Gastrocnemius medialis (tissue), 4 donors: ENCODE measurements around the gene SLC12A7. TPM values are rescaled to one million over a fixed set of nuclear protein-coding genes. Genes with fewer than 3 reads are reported as not detected.

ENCODE experiments used
- ATAC-seq, 2 donors: fragments of 150-250 bp; one replicate each; pipeline ENCODE4 v1.9.1; 2016
- DNase-seq, 2 donors: peaks; one replicate each; pipeline ENCODE4 v3.0.0-alpha.2; 2019
- H3K27ac ChIP-seq, 4 donors: fragments of 200-600 bp; sonication (generic); 1 replicate in 1 of 4; 2 replicates in 3 of 4; pipeline ENCODE4 v1.5.1; 2016 to 2018; ENCODE audit warnings: mild to moderate bottlenecking in 2 of 4, moderate library complexity in 1 of 4
- H3K27me3 ChIP-seq, 3 donors: fragments of 200-600 bp; sonication (generic) in 2 of 3; 1 replicate in 1 of 3; 2 replicates in 2 of 3; pipeline versions ENCODE4 v1.5.1 to v1.6.0; 2016 to 2019; ENCODE audit warnings: mild to moderate bottlenecking in 1 of 3, moderate library complexity in 1 of 3
- H3K36me3 ChIP-seq, 2 donors: fragments of 200-600 bp; sonication (generic) in 1 of 2; one replicate each; pipeline ENCODE4 v1.5.1; 2017 to 2018
- H3K4me1 ChIP-seq, 2 donors: fragments of 200-600 bp; sonication (generic) in 1 of 2; one replicate each; pipeline ENCODE4 v1.5.1; 2016 to 2017; ENCODE audit warnings: mild to moderate bottlenecking in 2 of 2
- H3K4me3 ChIP-seq, 4 donors: fragments of 200-600 bp; sonication (generic) in 3 of 4; 1 replicate in 1 of 4; 2 replicates in 3 of 4; pipeline ENCODE4 v1.5.1; 2016 to 2019; ENCODE audit warnings: mild to moderate bottlenecking in 2 of 4
- H3K9me3 ChIP-seq, 3 donors: fragments of 200-600 bp; sonication (generic) in 2 of 3; 1 replicate in 1 of 3; 2 replicates in 2 of 3; pipeline ENCODE4 v1.5.1; 2016 to 2019
- CTCF ChIP-seq, 5 experiments: fragments of 450-650 bp in 3 of 5; fragments of 200-600 bp in 2 of 5; sonication (generic) in 2 of 5; IDR thresholded peaks in 4 of 5; conservative IDR thresholded peaks in 1 of 5; 1 replicate in 4 of 5; 2 replicates in 1 of 5; pipeline ENCODE4 v1.5.1; 2016 to 2019; ENCODE audit warnings: antibody characterized with exemption in 5 of 5, mild to moderate bottlenecking in 3 of 5, moderate library complexity in 3 of 5
- POLR2A ChIP-seq, 2 donors: fragments of 450-650 bp; IDR thresholded peaks; one replicate each; pipeline ENCODE4 v1.6.1; 2017; ENCODE audit warnings: antibody characterized with exemption in 2 of 2, mild to moderate bottlenecking in 2 of 2, moderate library complexity in 2 of 2
- in situ Hi-C, 4 donors: fragments of 200-750 bp; cut with MboI; loops; one replicate each; pipeline versions ENCODE4 v1.15.0 to v1.8.0; 2017; ENCODE audit warnings: low sequenced_read_pairs in 4 of 4
- intact Hi-C: fragments of 100-400 bp; cut with DNase I; formaldehyde crosslinking; loops from one replicate; pipeline ENCODE4 v1.15.1; 2023; ENCODE audit warnings: low total_unique reads
- total RNA-seq, 4 donors: library from RNA; depleted of rRNA; stranded (reverse); fragments of >200 nt; gene quantifications; one replicate each; pipeline versions ENCODE4 v1.1.0 to v1.2.3, GENCODE V29; 2016

Gene SLC12A7
- total RNA-seq, 4 donors from 2014 or later = 1.6 to 5.3 (median 3.5) TPM

- peak; percentile 54 to 62 for DNase-seq
- intact Hi-C loops = loop anchor here (1.0 to 5.0 kb wide), 4 partner anchors 38 to 217 kb away; no protein-coding TSS in a partner anchor
Measured at GRCh38 chr5:1140171-1140817, 28.4 kb upstream of the SLC12A7 start.

DNA sequence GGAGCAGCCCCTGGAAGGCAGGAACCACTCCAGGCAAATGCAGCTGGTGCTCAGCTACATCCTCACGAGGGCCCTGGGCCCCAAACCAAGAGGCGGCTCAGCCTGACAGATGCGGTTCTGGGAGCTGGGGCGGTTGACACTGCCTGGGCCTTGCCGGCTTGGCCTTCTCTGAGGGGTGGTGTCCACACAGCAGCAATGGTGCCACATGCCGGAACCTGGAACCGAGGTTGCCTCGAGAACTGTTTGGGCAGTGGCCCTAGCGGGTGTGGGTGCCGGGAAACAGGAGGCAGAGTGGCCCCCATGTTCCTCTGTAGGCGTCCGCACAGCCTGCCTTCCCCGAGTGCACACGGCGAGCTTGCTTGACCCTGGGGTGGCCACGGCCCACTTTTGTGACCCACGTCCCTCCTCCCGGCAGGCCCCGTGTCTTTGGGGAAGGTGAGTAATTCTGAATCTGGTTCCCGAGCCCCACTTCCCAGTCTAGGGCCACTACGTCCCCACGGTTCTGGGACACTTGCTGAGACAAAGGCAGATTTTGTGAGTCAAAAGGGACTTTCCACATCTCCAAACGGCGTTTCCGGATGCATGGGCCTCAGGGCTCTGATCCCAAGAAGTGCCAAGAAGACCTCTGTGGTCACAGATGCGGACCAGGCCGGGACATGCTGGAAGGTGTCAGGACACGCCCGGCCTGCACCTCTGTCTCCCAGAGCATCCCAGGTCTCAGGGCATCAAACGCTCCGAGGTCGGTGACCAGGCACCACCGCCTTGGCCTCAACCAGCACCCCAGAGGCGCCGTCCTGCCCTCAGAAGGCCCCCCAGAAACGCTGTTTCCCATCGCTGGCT, 27.7 kb upstream of the SLC12A7 start:
- DNase-seq (no peak), ATAC-seq (no peak)
- Histone ChIP-seq H3K36me3 (no peaks in the 10 kb centered on the region), H3K27me3 (peaks cover 0 to 8% (median 0%) of the 10 kb centered on the region in 3 donors), H3K4me3 (no peak overlapping the region), H3K27ac (no peak overlapping the region), H3K9me3 (no peaks in the 10 kb centered on the region), H3K4me1 (peaks cover 0 to 3% of the 10 kb centered on the region in 2 donors)
- intact Hi-C loops (loop anchor here (1.0 to 5.0 kb wide), 4 partner anchors 37 to 216 kb away; no protein-coding TSS in a partner anchor), in situ Hi-C loops (loop anchor here in 3 of 4 donors (10.0 to 25.0 kb wide), 3 partner anchors 127 to 152 kb away; partner anchors contain the start of gene NKD2 (in 1 of the 3))
- TF ChIP-seq CTCF (IDR thresholded peaks at IDR 0.05 in 4 of 5, conservative IDR thresholded peaks at IDR 0.05 in 1 of 5) = no peak
- TF ChIP-seq POLR2A (IDR thresholded peaks at IDR 0.05) = no peak

More at GRCh38 chr5:1140171-1140817, 28.4 kb upstream of the SLC12A7 start:
- in situ Hi-C loops = loop anchor here in 2 of 4 donors (25.0 kb wide), 2 partner anchors 128 to 153 kb away; partner anchors contain the start of gene NKD2 (in 1 of the 2)
- Histone ChIP-seq H3K9me3 (no peaks in the 10 kb centered on the region), H3K27me3 (peaks cover 0 to 8% (median 0%) of the 10 kb centered on the region in 3 donors), H3K4me1 (peaks cover 0 to 3% of the 10 kb centered on the region in 2 donors), H3K36me3 (no peaks in the 10 kb centered on the region), H3K4me3 (no peak overlapping the region), H3K27ac (no peak overlapping the region)
- peak; percentile 52 to 75 for ATAC-seq
- TF ChIP-seq POLR2A (IDR thresholded peaks at IDR 0.05) (no peak), CTCF (IDR thresholded peaks at IDR 0.05 in 4 of 5, conservative IDR thresholded peaks at IDR 0.05 in 1 of 5) (peak; percentile 48 to 85 (median 80))

DNA sequence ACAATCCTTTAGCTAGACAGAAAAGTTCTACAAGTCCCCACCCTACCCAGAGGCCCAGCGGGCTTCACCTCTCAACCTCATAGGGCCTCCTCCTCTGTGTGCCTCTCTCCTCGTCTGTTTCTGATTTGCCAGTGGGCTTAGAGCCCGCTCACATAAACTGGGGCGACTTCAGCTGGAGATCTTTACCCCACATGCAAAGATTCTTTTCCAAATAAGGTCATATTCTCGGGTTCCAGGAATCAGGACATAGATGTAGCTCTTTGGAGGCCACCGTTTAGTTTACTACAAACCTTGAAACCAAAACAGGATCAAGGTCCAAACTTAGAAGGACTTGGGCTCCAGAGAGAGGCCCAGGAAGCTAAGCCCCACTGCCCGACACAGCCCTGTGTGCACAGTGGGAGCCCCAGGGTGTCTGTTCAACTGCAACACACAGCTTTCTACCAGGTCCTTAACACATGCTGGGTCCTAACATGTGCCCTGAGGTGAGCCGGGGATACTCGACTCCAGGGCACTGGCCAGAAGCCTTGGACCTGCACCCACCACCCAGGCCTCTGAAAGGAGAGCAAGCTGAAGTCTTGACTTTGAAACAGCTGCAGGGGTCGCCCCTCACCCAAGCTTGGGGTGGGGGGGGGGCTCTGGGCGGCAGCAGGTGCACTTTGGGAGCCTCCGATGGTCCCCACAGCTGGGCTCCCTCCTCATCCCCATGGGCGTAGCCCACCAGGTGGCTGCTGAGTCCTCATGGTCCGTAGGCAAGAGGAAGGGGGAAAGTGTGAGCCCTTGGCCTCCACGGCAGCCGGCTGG, 26.8 kb upstream of the SLC12A7 start:
- ATAC-seq (no peak), DNase-seq (no peak)
- Histone ChIP-seq H3K9me3 (no peaks in the 10 kb centered on the region), H3K36me3 (no peaks in the 10 kb centered on the region), H3K27ac (no peak overlapping the region), H3K4me3 (no peak overlapping the region), H3K27me3 (peaks cover 0 to 8% (median 0%) of the 10 kb centered on the region in 3 donors), H3K4me1 (peaks cover 0 to 3% of the 10 kb centered on the region in 2 donors)
- intact Hi-C loops (no loop called here), in situ Hi-C loops (loop anchor here in 3 of 4 donors (10.0 to 25.0 kb wide), 3 partner anchors 126 to 151 kb away; partner anchors contain the start of gene NKD2 (in 1 of the 3))
- no peak for TF ChIP-seq POLR2A (IDR thresholded peaks at IDR 0.05)
- TF ChIP-seq CTCF (IDR thresholded peaks at IDR 0.05 in 4 of 5, conservative IDR thresholded peaks at IDR 0.05 in 1 of 5) = no peak
